Karpas-422 (cell line): ENCODE data around the gene CDK16. TPM values are rescaled to one million over a fixed set of nuclear protein-coding genes. Genes with fewer than 3 reads are reported as not detected.
"Not testable (repeated sequence)": the region's sequence is repeated elsewhere in the genome, so short reads cannot be mapped to it uniquely, and the experiment has no call there.

Experiments
- DNase-seq: peaks from one replicate; pipeline ENCODE4 v3.0.0-alpha.2; 2015
- H2AFZ ChIP-seq: fragments of 200-600 bp; sonication (generic); 2 replicates; pipeline ENCODE4 v1.6.1; 2014; ENCODE audit warnings: antibody characterized with exemption, low read length, mixed read lengths
- H3K27ac ChIP-seq: fragments of 200-600 bp; sonication (generic); 2 replicates; pipeline ENCODE4 v1.5.1; 2014; ENCODE audit warnings: mild to moderate bottlenecking, low read length, moderate library complexity
- H3K27me3 ChIP-seq: fragments of 200-600 bp; sonication (generic); 2 replicates; pipeline ENCODE4 v1.6.1; 2014; ENCODE audit warnings: low read length, mixed read lengths
- H3K36me3 ChIP-seq: fragments of 200-600 bp; sonication (generic); 2 replicates; pipeline ENCODE4 v1.6.1; 2014; ENCODE audit warnings: low read length, mixed read lengths; ENCODE audit not compliant: insufficient read depth
- H3K4me1 ChIP-seq: fragments of 200-600 bp; sonication (generic); 2 replicates; pipeline ENCODE4 v1.6.1; 2014; ENCODE audit warnings: mild to moderate bottlenecking, low read length, mixed read lengths
- H3K4me2 ChIP-seq: fragments of 200-600 bp; sonication (generic); 2 replicates; pipeline ENCODE4 v1.6.1; 2014; ENCODE audit warnings: low read length, low read depth, mild to moderate bottlenecking; ENCODE audit not compliant: poor library complexity, severe bottlenecking
- H3K4me3 ChIP-seq: fragments of 200-600 bp; sonication (generic); 2 replicates; pipeline ENCODE4 v1.5.1; 2014; ENCODE audit warnings: mild to moderate bottlenecking, antibody characterized with exemption, low read length, mixed read lengths
- H3K79me2 ChIP-seq: fragments of 200-600 bp; sonication (generic); 2 replicates; pipeline ENCODE4 v1.6.1; 2014; ENCODE audit warnings: mild to moderate bottlenecking, low read length, mixed read lengths
- H3K9ac ChIP-seq: fragments of 200-600 bp; sonication (generic); 2 replicates; pipeline ENCODE4 v1.6.0; 2014; ENCODE audit warnings: low read length
- H3K9me2 ChIP-seq: fragments of 200-600 bp; sonication (generic), shearing (Covaris generic); replicated peaks from 2 replicates; pipeline ENCODE4 v1.6.0; 2014; ENCODE audit warnings: mild to moderate bottlenecking, low read length, moderate library complexity; ENCODE audit not compliant: insufficient read depth
- H3K9me3 ChIP-seq: fragments of 300-700, 200-600 bp; sonication (generic); 2 replicates; pipeline ENCODE4 v1.6.1; 2014; ENCODE audit warnings: low read length, mixed read lengths
- H4K20me1 ChIP-seq: fragments of 200-600 bp; sonication (generic); 2 replicates; pipeline ENCODE4 v1.6.1; 2014; ENCODE audit warnings: mild to moderate bottlenecking, antibody characterized with exemption, low read length, low read depth; ENCODE audit not compliant: insufficient read depth
- total RNA-seq: library from RNA; depleted of rRNA; stranded (reverse); fragments of >200 nt; shearing (Covaris generic); gene quantifications from 2 replicates; pipeline ENCODE4 v1.2.3, GENCODE V29; 2014; ENCODE audit warnings: low replicate concordance

Gene CDK16
- total RNA-seq, 1 experiment from 2014 or later: 45.4 TPM

DNA sequence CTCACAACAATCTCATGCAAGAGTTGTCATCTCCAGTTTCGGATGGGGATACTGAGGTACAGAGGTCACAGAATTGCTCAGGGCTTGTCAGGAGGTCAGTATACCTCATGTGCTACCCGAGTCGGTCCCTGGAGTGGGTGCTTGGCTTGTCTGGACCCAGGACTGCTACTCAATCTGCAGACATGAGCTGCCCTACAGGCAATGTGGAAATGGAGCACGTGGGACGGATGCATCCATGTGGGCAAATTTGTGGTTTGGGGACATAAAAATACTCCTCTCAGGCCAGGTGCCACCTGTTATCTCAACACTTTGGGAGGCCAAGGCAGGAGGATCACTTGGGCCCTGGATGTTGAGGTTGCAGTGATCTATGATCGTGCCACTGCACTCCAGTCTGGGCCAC is 30.1 kb downstream of the CDK16 start:
- Histone ChIP-seq H3K4me2 (no peak overlapping the region), H3K36me3 (no peaks in the 10 kb centered on the region), H3K4me3 (no peak overlapping the region), H3K9me3 (no peaks in the 10 kb centered on the region), H3K27me3 (no peaks in the 10 kb centered on the region), H3K4me1 (no peaks in the 10 kb centered on the region), H3K27ac (no peak overlapping the region), H3K79me2 (no peaks in the 10 kb centered on the region), H2AFZ (no peak overlapping the region), H3K9me2 (no peaks in the 10 kb centered on the region), H3K9ac (no peak overlapping the region), H4K20me1 (no peaks in the 10 kb centered on the region)
- DNase-seq: no peak

DNA sequence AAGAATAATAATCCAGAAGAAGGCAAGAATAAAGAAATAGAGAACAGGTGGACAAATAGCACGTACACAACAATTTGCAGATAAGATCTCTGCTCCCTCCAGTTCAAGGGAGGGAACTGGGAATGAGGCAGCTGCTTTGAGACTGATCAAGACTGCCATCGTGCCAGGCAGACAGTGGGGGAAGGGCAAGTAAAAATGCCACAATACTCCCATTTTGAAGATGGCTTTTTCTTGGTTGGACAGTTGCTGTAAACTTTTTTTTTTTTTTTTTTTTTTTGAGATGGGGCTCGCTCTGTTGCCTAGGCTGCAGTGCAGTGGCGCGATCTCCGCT is 31.5 kb downstream of the CDK16 start:
- Histone ChIP-seq H3K9ac (no peak overlapping the region), H3K9me3 (no peaks in the 10 kb centered on the region), H3K36me3 (no peaks in the 10 kb centered on the region), H3K79me2 (no peaks in the 10 kb centered on the region), H3K27me3 (no peaks in the 10 kb centered on the region), H3K27ac (no peak overlapping the region), H3K4me1 (no peaks in the 10 kb centered on the region), H3K4me2 (no peak overlapping the region), H3K9me2 (no peaks in the 10 kb centered on the region), H2AFZ (no peak overlapping the region), H3K4me3 (no peak overlapping the region), H4K20me1 (no peaks in the 10 kb centered on the region)
- DNase-seq: no peak

DNA sequence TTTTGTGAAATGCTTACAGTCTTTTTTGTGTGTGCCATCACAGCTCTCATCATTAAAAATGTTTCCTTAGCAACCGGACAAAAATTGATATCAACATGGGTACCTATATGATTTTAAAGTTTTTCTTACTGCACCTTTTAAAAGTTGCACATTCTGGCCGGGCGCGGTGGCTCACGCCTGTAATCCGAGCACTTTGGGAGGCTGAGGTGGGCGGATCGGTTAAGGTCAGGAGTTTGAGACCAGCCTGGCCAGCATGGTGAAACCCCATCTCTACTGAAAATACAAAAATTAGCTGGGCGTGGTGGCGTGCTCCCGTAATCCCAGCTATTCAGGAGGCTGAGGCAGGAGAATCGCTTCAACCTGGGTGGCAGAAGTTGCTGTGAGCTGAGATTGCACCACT is 39.1 kb downstream of the CDK16 start:
- H3K36me3 ChIP-seq: not testable (repeated sequence)

DNA sequence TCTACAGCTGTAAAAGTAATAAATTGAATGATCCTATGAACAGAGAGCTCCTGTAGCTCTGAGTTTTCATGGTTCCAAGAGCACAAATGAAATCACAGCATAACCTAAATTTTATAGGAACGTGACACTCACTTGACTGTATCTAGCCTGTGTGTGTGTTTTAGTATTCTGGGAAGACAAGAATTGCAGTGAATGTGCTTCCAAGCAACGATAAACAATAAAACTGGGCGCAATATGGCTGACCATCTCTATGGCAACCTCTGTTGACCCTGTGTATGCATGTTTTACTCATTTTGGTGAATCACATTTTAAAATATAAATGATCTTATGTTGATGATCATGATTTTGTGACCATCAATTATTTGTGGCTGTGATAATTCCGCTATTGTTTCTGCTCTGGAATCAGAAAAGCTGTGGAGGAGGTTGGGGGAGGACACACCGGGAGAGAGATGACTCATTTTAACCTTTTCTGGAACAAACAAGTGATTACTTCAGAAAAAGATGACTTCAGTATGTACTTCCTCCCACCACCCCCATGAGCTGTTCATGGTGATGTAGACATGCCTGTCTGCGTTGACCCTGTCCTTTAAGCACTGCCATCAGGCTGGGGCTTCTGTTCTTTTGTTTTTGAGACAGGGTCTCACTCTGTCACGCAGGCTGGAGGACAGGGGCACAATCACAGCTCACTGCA is 46.1 kb downstream of the CDK16 start:
- no peak overlapping the region for H2AFZ ChIP-seq
- H3K36me3 ChIP-seq: no peaks in the 10 kb centered on the region
- H3K4me2 ChIP-seq: no peak overlapping the region

More for the DNA sequence above, 39.1 kb downstream of the CDK16 start:
- not testable (repeated sequence) for H3K27ac ChIP-seq, H3K9me2 ChIP-seq, H3K9ac ChIP-seq, H3K4me3 ChIP-seq, H3K27me3 ChIP-seq, H3K79me2 ChIP-seq, H3K4me1 ChIP-seq, H4K20me1 ChIP-seq, DNase-seq, H3K4me2 ChIP-seq, H2AFZ ChIP-seq, H3K9me3 ChIP-seq

DNA sequence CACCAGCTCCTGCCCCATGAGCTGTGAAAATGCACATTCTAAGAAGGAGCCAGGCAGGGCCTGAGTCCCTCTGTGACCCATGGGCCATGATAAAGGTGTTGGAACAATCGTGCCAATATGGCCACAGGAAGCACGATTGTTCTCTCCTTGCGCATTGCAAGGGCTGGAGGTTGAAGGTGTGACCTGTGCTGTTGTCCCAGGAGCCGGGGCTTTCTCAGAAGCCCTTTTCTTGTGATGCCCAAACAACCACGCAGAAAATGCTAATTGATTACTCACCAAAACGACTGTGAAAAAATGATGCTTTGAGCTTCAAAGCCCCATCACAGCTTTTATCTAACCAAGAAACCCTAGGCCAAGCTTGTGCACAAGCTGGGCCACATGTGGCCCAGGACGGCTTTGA is 48.2 kb downstream of the CDK16 start:
- Histone ChIP-seq H3K9me3 (no peaks in the 10 kb centered on the region), H3K4me3 (no peak overlapping the region), H3K9ac (no peak overlapping the region), H3K4me2 (no peak overlapping the region), H3K4me1 (no peaks in the 10 kb centered on the region), H4K20me1 (no peaks in the 10 kb centered on the region), H3K27ac (no peak overlapping the region), H3K36me3 (no peaks in the 10 kb centered on the region), H2AFZ (no peak overlapping the region), H3K27me3 (no peaks in the 10 kb centered on the region), H3K9me2 (no peaks in the 10 kb centered on the region), H3K79me2 (no peaks in the 10 kb centered on the region)
- DNase-seq: no peak

More for the DNA sequence above, 46.1 kb downstream of the CDK16 start:
- H3K27ac ChIP-seq: no peak overlapping the region
- no peaks in the 10 kb centered on the region for H3K4me1 ChIP-seq
- H3K4me3 ChIP-seq: no peak overlapping the region
- H3K9me3 ChIP-seq: no peaks in the 10 kb centered on the region
- DNase-seq: no peak
- no peaks in the 10 kb centered on the region for H3K9me2 ChIP-seq
- no peaks in the 10 kb centered on the region for H3K79me2 ChIP-seq
- no peaks in the 10 kb centered on the region for H4K20me1 ChIP-seq
- H3K27me3 ChIP-seq: no peaks in the 10 kb centered on the region
- no peak overlapping the region for H3K9ac ChIP-seq

DNA sequence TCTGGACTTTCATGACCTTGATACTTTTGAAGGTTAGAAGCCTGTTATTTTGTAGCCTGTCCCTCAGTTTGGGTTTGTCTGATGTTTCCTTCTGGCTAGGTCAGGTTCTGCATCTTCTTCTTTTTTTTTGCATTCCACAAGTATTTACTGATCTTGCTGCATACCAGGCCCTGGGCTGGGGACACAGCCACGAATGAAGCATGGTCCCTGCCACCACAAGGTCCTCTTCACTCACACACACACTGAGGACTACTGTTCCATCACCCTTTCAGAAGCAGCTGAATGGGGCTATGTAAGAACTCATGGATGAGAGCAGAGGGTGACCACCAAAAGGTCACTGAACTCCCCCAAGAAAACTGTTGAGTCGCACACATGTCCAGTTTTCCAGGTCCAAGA is 53.5 kb downstream of the CDK16 start:
- DNase-seq: no peak
- H3K27me3 ChIP-seq: no peaks in the 10 kb centered on the region

DNA sequence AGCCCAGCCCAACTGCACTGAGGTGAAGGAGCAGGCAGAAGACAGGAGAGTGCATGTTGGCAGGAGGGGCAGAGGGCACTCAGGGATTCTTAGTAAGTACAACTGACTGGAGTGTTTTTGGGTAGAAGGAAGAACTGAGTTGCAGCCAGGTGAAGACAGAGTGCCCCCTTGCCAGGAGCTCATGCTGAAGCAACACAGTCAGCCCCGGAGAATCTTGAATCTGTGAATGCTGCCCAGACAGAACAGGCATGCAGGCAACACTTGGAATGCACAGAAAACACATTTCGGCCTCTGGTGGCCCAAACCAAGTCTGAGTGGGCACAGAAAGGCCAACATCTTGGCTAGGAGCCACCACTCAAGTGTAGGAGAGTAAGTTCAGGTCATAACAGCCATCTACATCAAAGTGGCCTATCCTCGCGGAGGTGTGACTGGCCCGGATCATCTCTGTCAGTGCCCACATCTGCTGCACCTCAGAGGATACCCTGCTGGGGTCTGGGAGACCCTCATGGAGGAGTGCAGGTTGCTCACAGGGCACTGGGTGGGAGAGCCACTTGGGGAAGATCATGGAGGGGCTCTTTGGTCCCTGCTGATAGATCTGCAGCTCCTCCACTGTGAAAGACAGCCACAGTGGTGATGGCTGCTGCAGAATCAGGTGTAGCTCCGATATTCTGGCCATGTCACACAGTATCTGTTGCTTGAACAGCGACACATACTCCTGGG is 54.7 kb downstream of the CDK16 start:
- H3K4me1 ChIP-seq: no peaks in the 10 kb centered on the region
- H4K20me1 ChIP-seq: no peaks in the 10 kb centered on the region
- DNase-seq: no peak
- H3K9me3 ChIP-seq: no peaks in the 10 kb centered on the region
- no peak overlapping the region for H3K9ac ChIP-seq
- H3K27ac ChIP-seq: no peak overlapping the region
- no peak overlapping the region for H3K4me3 ChIP-seq
- H3K9me2 ChIP-seq: no peaks in the 10 kb centered on the region
- H3K79me2 ChIP-seq: no peaks in the 10 kb centered on the region
- H3K4me2 ChIP-seq: no peak overlapping the region
- no peaks in the 10 kb centered on the region for H3K27me3 ChIP-seq
- no peaks in the 10 kb centered on the region for H3K36me3 ChIP-seq
- H2AFZ ChIP-seq: no peak overlapping the region

More for the DNA sequence above, 53.5 kb downstream of the CDK16 start:
- no peaks in the 10 kb centered on the region for H4K20me1 ChIP-seq
- H3K9me3 ChIP-seq: no peaks in the 10 kb centered on the region
- H3K36me3 ChIP-seq: no peaks in the 10 kb centered on the region
- no peak overlapping the region for H3K9ac ChIP-seq
- no peak overlapping the region for H3K4me2 ChIP-seq
- no peaks in the 10 kb centered on the region for H3K4me1 ChIP-seq
- no peaks in the 10 kb centered on the region for H3K79me2 ChIP-seq
- no peak overlapping the region for H3K27ac ChIP-seq
- no peaks in the 10 kb centered on the region for H3K9me2 ChIP-seq
- no peak overlapping the region for H3K4me3 ChIP-seq
- no peak overlapping the region for H2AFZ ChIP-seq

DNA sequence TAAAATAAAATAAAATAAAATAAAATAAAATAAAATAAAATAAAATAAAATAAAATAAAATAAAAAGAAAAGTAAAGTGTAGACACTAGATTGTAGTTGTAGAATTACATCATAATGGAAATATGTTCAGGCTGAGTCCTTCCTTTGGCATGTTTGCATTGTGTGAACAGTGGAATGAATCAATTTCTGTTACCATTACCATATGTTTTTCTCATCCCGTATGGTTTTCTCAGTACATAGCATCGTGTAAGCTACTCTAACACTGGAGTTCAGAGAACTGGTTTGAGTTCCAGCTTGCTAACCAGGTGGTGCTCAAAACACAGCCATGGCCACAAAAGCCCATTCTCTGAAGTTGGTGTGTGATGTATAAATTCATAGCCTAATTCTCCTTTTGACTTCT is 60.2 kb downstream of the CDK16 start:
- H3K27me3 ChIP-seq: no peaks in the 10 kb centered on the region
- no peaks in the 10 kb centered on the region for H4K20me1 ChIP-seq
- no peak overlapping the region for H3K4me2 ChIP-seq
- no peaks in the 10 kb centered on the region for H3K4me1 ChIP-seq
- no peak overlapping the region for H3K9ac ChIP-seq
- no peak overlapping the region for H2AFZ ChIP-seq
- no peak overlapping the region for H3K27ac ChIP-seq
- no peaks in the 10 kb centered on the region for H3K9me2 ChIP-seq
- H3K36me3 ChIP-seq: no peaks in the 10 kb centered on the region
- no peak for DNase-seq
- no peaks in the 10 kb centered on the region for H3K79me2 ChIP-seq
- H3K9me3 ChIP-seq: no peaks in the 10 kb centered on the region
- H3K4me3 ChIP-seq: no peak overlapping the region
